GM18861 (cell line): ENCODE data around the gene CLDN7.
A peak's percentile ranks its signal among the peaks of the same experiment; 100 is the strongest.

Experiments
- ATAC-seq: cut with Tn5 transposase; IDR thresholded peaks from one replicate; pipeline ENCODE4 v1.9.1; 2021; ENCODE audit not compliant: unreplicated experiment

Gene CLDN7

GRCh38 chr17:7289256-7290032, 27.2 kb upstream of the CLDN7 start:
- ATAC-seq = no peak

GRCh38 chr17:7285679-7286078, 23.4 kb upstream of the CLDN7 start:
- ATAC-seq = no peak

GRCh38 chr17:7284911-7285310, 22.6 kb upstream of the CLDN7 start:
- no peak for ATAC-seq

- ATAC-seq = no peak
Observed at GRCh38 chr17:7283471-7284216, 21.4 kb upstream of the CLDN7 start.

- ATAC-seq = no peak
Observed at GRCh38 chr17:7282752-7283321, 20.6 kb upstream of the CLDN7 start.

GRCh38 chr17:7281953-7282751, 19.9 kb upstream of the CLDN7 start:
- ATAC-seq = no peak

GRCh38 chr17:7281074-7281952, 19.0 kb upstream of the CLDN7 start, which contains the start of gene SLC2A4:
Gene SLC2A4 (plus strand): TSS chr17:7281718. CDS start chr17:7281935, 217 bp downstream.
- peak; percentile 4 for ATAC-seq

GRCh38 chr17:7280519-7281073, 18.3 kb upstream of the CLDN7 start:
- ATAC-seq = peak; percentile 64

GRCh38 chr17:7279448-7279847, 17.2 kb upstream of the CLDN7 start:
- ATAC-seq = no peak

GRCh38 chr17:7266784-7267183, 4.5 kb upstream of the CLDN7 start:
- ATAC-seq = no peak

GRCh38 chr17:7263801-7264078, 1.5 kb upstream of the CLDN7 start:
- no peak for ATAC-seq

GRCh38 chr17:7262935-7263800, 890 bp upstream of the CLDN7 start:
- ATAC-seq = no peak

- ATAC-seq = no peak
Observed at GRCh38 chr17:7261379-7262191, 693 bp downstream of the CLDN7 start.

GRCh38 chr17:7260651-7261378, 1.5 kb downstream of the CLDN7 start:
- no peak for ATAC-seq

- no peak for ATAC-seq
Observed at GRCh38 chr17:7260151-7260550, 2.1 kb downstream of the CLDN7 start.

- no peak for ATAC-seq
Observed at GRCh38 chr17:7259555-7259889, 2.8 kb downstream of the CLDN7 start.

GRCh38 chr17:7258731-7259554, 3.3 kb downstream of the CLDN7 start:
- ATAC-seq = no peak
